ENCODE results near the gene TXNDC11.

DNA sequence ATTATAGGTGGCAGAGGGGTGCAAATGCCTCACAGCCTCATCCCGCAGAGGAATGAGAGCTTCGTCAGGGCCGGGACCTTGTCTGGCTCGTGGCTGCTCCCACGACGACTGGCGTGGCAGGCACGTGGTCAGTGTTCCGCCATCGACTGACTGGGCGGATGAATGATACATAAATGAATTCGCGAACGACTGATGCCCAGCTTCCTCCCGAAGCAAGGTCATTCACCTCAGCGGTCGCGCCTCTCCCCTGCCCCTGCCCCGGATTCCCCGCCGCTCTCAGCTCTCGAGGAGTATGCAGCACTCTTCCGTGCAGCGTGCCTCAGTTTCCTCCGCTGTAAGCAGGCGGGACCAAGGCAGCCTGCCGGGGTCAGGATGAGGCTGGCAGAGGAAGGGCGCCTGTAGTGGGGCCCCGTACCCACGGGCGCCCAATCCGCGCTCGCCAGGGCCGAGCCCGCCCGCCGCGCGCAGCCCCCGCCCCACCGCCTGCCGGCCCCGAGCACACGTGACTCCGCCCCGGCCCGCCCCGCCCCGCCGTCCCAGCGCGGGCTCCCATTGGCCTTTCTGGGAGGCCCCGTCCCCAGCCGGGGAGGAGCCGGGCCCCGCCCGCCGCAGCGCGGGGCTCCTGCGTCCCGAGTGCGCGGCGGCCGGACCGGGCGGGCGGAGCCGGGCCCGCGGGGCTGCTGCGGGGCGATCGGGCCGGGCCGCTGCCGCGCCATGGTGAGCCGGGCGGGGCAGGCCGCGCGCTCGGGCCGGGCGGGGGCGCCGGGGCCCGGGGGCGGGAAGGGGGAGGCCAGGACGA is 74.6 kb downstream of the TXNDC11 start, which contains the start of gene SNN:
- TF ChIP-seq POLR2AphosphoS5 (IDR thresholded peaks at IDR 0.05; ENCODE audit: low read depth, low read length) (no peak), POLR2A (IDR thresholded peaks at IDR 0.05; ENCODE audit: low read depth, low read length) (no peak)
